ENCODE measurements around the gene STMND1. TPM values are rescaled to one million over a fixed set of nuclear protein-coding genes. Genes with fewer than 3 reads are reported as not detected.

Gene STMND1
- total RNA-seq, 1 donor from 2014 or later: not detected

DNA sequence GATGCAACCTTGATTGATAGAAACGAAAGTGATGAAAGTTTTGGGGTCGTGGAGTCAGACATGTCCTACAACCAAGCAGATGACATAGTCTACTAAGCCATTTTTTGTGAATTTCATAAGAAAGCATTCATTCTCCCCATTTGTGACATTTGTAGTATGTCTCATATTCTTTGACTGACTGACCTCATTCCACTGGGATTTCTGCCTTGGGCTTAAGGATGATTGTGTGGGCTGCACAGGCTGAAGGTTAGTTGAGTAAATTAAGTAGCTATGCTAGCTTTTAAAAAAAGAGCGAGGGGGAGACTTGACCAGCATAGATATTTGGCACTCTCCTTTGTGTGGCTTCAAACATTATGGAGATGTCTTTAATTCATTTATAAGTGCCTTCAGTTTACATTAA, 28.9 kb downstream of the STMND1 start:
- Mint-ChIP-seq H3K4me1 (ENCODE audit: low read depth) (peaks cover 5% of the 10 kb centered on the region), H3K27me3 (ENCODE audit: low read depth) (peaks cover 7% of the 10 kb centered on the region), H3K27ac (ENCODE audit: unreplicated experiment) (no peak overlapping the region), H3K36me3 (ENCODE audit: low read depth) (peaks cover 8% of the 10 kb centered on the region), H3K4me3 (ENCODE audit: unreplicated experiment) (no peak overlapping the region), H3K9me3 (ENCODE audit: low read depth) (peaks cover 20% of the 10 kb centered on the region)
- TF ChIP-seq, protein P1, sequence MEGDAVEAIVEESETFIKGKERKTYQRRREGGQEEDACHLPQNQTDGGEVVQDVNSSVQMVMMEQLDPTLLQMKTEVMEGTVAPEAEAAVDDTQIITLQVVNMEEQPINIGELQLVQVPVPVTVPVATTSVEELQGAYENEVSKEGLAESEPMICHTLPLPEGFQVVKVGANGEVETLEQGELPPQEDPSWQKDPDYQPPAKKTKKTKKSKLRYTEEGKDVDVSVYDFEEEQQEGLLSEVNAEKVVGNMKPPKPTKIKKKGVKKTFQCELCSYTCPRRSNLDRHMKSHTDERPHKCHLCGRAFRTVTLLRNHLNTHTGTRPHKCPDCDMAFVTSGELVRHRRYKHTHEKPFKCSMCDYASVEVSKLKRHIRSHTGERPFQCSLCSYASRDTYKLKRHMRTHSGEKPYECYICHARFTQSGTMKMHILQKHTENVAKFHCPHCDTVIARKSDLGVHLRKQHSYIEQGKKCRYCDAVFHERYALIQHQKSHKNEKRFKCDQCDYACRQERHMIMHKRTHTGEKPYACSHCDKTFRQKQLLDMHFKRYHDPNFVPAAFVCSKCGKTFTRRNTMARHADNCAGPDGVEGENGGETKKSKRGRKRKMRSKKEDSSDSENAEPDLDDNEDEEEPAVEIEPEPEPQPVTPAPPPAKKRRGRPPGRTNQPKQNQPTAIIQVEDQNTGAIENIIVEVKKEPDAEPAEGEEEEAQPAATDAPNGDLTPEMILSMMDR (IDR thresholded peaks at IDR 0.05): no peak
- DNase-seq (ENCODE audit: low spot score): no peak

DNA sequence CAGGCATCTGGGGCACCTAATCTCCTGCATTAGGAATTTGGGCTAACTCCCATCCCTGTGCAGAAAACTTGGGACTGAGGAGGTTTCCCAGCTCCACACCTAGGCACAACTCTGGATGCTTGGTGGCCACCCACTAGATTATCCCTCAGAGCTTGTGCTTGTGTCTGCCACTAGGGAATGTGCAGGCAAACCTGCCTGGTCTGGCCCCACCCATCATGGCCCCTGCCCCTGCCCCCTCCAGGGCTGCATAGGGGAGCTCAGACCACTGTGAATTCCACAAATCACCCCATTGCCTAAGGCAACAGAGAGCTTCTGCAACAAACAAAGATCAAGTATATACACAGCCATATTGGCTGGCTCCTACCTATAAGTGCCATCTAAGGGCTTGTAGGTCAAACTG, 31.1 kb downstream of the STMND1 start:
- Mint-ChIP-seq H3K36me3 (ENCODE audit: low read depth) (peaks cover 17% of the 10 kb centered on the region), H3K27ac (ENCODE audit: unreplicated experiment) (no peak overlapping the region), H3K4me1 (ENCODE audit: low read depth) (peaks cover 5% of the 10 kb centered on the region), H3K27me3 (ENCODE audit: low read depth) (peaks cover 7% of the 10 kb centered on the region), H3K4me3 (ENCODE audit: unreplicated experiment) (no peak overlapping the region), H3K9me3 (ENCODE audit: low read depth) (peaks cover 29% of the 10 kb centered on the region)
- DNase-seq (ENCODE audit: low spot score): no peak
- TF ChIP-seq, protein P1 (IDR thresholded peaks at IDR 0.05): no peak

GRCh38 chr6:17138033-17138432, 36.2 kb downstream of the STMND1 start:
- H3K4me3 Mint-ChIP-seq (ENCODE audit: unreplicated experiment): no peak overlapping the region
- no peaks in the 10 kb centered on the region for H3K4me1 Mint-ChIP-seq (ENCODE audit: low read depth)
- TF ChIP-seq, protein P1 (IDR thresholded peaks at IDR 0.05): no peak
- peaks cover 9% of the 10 kb centered on the region for H3K27me3 Mint-ChIP-seq (ENCODE audit: low read depth)
- peaks cover 47% of the 10 kb centered on the region for H3K9me3 Mint-ChIP-seq (ENCODE audit: low read depth)
- peaks cover 29% of the 10 kb centered on the region for H3K36me3 Mint-ChIP-seq (ENCODE audit: low read depth)
- no peak overlapping the region for H3K27ac Mint-ChIP-seq (ENCODE audit: unreplicated experiment)
- DNase-seq (ENCODE audit: low spot score): no peak

GRCh38 chr6:17144016-17144415, 42.2 kb downstream of the STMND1 start:
- DNase-seq (ENCODE audit: low spot score): no peak
- peaks cover 41% of the 10 kb centered on the region for H3K9me3 Mint-ChIP-seq (ENCODE audit: low read depth)
- no peak overlapping the region for H3K4me3 Mint-ChIP-seq (ENCODE audit: unreplicated experiment)
- H3K4me1 Mint-ChIP-seq (ENCODE audit: low read depth): no peaks in the 10 kb centered on the region
- H3K27ac Mint-ChIP-seq (ENCODE audit: unreplicated experiment): no peak overlapping the region
- TF ChIP-seq, protein P1 (IDR thresholded peaks at IDR 0.05): no peak
- peaks cover 17% of the 10 kb centered on the region for H3K36me3 Mint-ChIP-seq (ENCODE audit: low read depth)
- peaks cover 2% of the 10 kb centered on the region for H3K27me3 Mint-ChIP-seq (ENCODE audit: low read depth)

DNA sequence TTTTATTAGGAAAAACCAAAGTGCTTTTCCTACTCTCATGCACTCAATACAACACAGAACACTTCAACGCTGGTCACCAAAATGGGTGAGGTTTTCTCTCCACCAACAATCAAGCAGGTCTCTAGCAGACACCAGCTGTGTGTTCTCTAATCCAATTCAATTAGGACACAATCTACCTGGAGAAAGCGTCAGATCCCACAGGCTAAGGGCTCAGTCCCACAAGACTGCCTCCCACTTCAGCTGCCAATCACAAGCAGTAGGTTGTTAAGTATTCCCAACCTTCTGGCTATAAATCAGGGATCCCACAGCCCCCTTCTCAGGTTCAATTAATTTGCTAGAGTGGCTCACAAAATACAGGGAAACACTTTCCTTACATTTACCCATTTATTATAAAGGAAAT, 47.7 kb downstream of the STMND1 start:
- H3K27ac Mint-ChIP-seq (ENCODE audit: unreplicated experiment): no peak overlapping the region
- no peaks in the 10 kb centered on the region for H3K27me3 Mint-ChIP-seq (ENCODE audit: low read depth)
- TF ChIP-seq, protein P1 (IDR thresholded peaks at IDR 0.05): no peak
- peaks cover 33% of the 10 kb centered on the region for H3K9me3 Mint-ChIP-seq (ENCODE audit: low read depth)
- no peak for DNase-seq (ENCODE audit: low spot score)
- no peak overlapping the region for H3K4me3 Mint-ChIP-seq (ENCODE audit: unreplicated experiment)
- H3K36me3 Mint-ChIP-seq (ENCODE audit: low read depth): peaks cover 3% of the 10 kb centered on the region
- H3K4me1 Mint-ChIP-seq (ENCODE audit: low read depth): no peaks in the 10 kb centered on the region
